Activated CD4-positive, alpha-beta T cell treated with anti-CD3 and anti-CD28 coated beads, Interleukin-2, amount 10 ng/mL, durations not matched to agents 24 days and 14 days (primary cell): ENCODE results near the gene PARG. TPM values are rescaled to one million over a fixed set of nuclear protein-coding genes. Genes with fewer than 3 reads are reported as not detected.
"Not testable (repeated sequence)": the region's sequence is repeated elsewhere in the genome, so short reads cannot be mapped to it uniquely, and the experiment has no call there.

Source experiments
- DNase-seq: peaks from one replicate; pipeline ENCODE4 v3.0.0; 2022
- H3K27ac Mint-ChIP-seq: one replicate; pipeline ENCODE4 v1.8.0; 2022; ENCODE audit warnings: mild to moderate bottlenecking, mixed read lengths
- H3K27me3 Mint-ChIP-seq: one replicate; pipeline ENCODE4 v1.8.0; 2022; ENCODE audit warnings: mixed read lengths
- H3K36me3 Mint-ChIP-seq: one replicate; pipeline ENCODE4 v1.8.0; 2022; ENCODE audit warnings: low read depth, mild to moderate bottlenecking, mixed read lengths
- H3K4me1 Mint-ChIP-seq: one replicate; pipeline ENCODE4 v1.8.0; 2021; ENCODE audit warnings: mixed read lengths
- H3K4me3 Mint-ChIP-seq: one replicate; pipeline ENCODE4 v1.8.0; 2022; ENCODE audit warnings: mild to moderate bottlenecking, moderate library complexity, mixed read lengths
- H3K9me3 Mint-ChIP-seq: one replicate; pipeline ENCODE4 v1.8.0; 2021; ENCODE audit warnings: mixed read lengths
- intact Hi-C: fragments of 100-400 bp; cut with micrococcal nuclease; formaldehyde crosslinking; loops from one replicate; pipeline ENCODE4 v1.15.1; 2023
- total RNA-seq: library from RNA; stranded (reverse); gene quantifications from 2 replicates; pipeline ENCODE4 v1.2.3, GENCODE V29; 2022

The PARG gene
- total RNA-seq, 1 donor from 2014 or later: 39.2 TPM

DNA sequence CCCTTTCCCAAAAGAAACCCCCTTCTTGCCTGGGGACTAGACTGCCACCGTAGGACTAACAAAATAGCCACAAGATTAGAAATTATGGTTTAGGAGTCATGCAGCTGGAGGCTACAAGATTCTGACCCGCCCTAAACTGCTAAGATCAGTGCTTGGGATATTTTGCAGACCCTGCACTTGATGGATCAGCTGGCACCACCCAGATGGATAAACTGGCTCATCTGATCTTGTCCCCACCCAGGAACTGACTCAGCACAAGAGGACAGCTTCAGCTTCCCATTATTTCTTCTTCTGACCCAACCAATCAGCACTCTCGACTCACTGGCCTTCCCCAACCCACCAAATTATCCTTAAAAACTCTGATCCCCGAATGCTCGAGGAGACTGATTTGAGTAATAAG lies 10.6 kb downstream of the PARG start:
- H3K27ac Mint-ChIP-seq, H3K27me3 Mint-ChIP-seq, intact Hi-C loops, H3K4me3 Mint-ChIP-seq, H3K4me1 Mint-ChIP-seq, DNase-seq, H3K9me3 Mint-ChIP-seq: not testable (repeated sequence)
- peaks cover 15% of the 10 kb centered on the region for H3K36me3 Mint-ChIP-seq

DNA sequence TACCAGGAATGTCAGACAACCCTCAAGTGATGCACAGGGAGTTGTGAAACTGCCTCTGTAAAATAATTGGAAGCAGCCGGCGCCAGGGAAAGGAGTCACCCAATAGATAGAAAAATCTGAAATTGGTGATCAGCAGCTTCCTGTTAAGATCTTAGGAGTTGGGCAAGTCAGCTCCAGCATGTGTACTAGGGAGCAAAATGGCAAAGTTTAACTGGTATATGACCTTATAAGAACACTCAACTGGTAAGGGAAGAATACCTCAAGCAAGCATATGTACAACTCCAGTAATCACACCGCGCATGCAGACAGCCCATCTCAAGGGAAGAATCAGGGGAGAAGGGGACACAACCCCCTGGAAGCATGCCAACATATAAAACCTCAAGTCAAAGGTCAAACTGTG lies 18.3 kb downstream of the PARG start:
- not testable (repeated sequence) for H3K36me3 Mint-ChIP-seq, H3K27me3 Mint-ChIP-seq

DNA sequence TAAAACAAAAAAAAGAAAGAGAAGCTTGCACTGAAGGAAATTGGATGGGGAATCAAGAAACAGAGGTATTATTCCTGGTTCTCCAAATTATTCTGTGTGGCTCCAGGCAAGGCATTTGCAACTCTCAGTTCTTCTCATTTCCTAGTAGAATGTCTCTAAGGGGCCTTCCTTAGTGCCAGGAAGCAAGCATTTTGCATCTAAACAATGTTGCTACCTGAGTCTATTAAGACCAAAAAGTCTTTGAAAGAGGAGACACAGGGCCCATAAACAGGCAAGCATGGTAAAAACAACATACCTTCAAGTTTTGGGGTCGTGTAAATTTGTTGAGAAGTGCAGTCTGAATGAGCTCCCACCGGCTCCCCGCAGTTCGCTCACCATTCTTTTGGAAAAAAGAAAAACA lies 19.8 kb downstream of the PARG start:
- not testable (repeated sequence) for DNase-seq

More for the DNA sequence above, 18.3 kb downstream of the PARG start:
- DNase-seq, H3K27ac Mint-ChIP-seq, intact Hi-C loops, H3K9me3 Mint-ChIP-seq, H3K4me3 Mint-ChIP-seq, H3K4me1 Mint-ChIP-seq: not testable (repeated sequence)

DNA sequence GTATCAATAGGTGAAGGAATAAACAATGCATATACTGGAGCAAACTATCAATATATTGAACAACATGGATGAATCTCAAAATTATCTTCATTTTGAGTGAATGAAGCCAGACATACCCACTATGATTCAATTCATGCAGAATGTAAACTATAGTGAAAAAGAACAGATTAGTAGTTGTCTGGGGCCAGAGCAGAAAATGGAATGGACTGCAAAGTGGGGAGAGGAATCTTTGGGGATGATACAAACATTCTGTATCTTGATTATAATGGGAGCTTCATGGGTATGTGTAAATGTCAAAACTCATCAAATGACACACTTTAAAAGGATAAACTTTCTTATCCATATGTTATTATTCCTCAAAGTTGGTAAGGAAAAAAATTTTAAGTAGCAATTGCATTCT lies 23.9 kb downstream of the PARG start:
- DNase-seq, H3K36me3 Mint-ChIP-seq, H3K27me3 Mint-ChIP-seq, H3K4me3 Mint-ChIP-seq, H3K4me1 Mint-ChIP-seq, H3K9me3 Mint-ChIP-seq, H3K27ac Mint-ChIP-seq, intact Hi-C loops: not testable (repeated sequence)

More for the DNA sequence above, 19.8 kb downstream of the PARG start:
- intact Hi-C loops, H3K9me3 Mint-ChIP-seq, H3K36me3 Mint-ChIP-seq, H3K4me1 Mint-ChIP-seq, H3K27ac Mint-ChIP-seq, H3K27me3 Mint-ChIP-seq, H3K4me3 Mint-ChIP-seq: not testable (repeated sequence)

DNA sequence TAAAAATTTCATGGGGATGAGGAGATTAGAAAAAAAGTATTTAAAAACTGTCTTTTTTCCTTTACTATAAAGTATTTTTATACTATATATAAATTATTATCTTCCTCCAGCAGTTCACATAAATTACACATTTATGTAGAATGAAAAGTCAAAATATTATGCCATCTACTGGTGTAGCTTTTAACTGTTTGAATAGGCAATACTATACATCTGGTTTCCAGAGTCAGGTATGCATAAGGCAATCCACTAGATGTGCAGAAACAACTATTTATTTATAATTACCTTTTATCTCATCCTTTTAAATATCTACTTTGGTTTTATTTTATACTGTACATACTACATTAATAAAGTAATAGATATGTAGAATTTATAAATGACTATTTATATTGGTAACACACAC lies 25.4 kb downstream of the PARG start:
- H3K9me3 Mint-ChIP-seq, H3K27me3 Mint-ChIP-seq, DNase-seq, H3K4me3 Mint-ChIP-seq, H3K36me3 Mint-ChIP-seq, H3K27ac Mint-ChIP-seq, H3K4me1 Mint-ChIP-seq, intact Hi-C loops: not testable (repeated sequence)

DNA sequence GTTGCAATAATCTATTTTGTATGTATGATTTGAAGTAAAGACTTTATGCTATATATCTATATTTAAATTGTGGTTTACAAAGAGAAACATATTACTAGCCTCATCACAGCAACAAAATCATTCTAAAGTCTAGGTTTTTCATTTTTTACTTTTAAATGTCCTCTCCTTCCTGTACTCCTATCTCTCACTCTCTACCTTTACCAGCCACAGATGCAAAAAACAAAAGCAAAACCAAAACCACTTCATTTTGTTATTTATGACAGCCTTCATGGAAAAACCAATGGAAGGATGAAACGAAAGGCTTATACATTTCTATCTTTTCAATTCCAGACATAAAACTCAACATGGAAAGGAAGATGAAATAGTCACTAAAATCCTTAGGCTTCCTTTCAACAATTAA lies 31.5 kb downstream of the PARG start:
- H3K27ac Mint-ChIP-seq, H3K27me3 Mint-ChIP-seq, DNase-seq, H3K4me3 Mint-ChIP-seq, H3K36me3 Mint-ChIP-seq, H3K4me1 Mint-ChIP-seq, intact Hi-C loops, H3K9me3 Mint-ChIP-seq: not testable (repeated sequence)

DNA sequence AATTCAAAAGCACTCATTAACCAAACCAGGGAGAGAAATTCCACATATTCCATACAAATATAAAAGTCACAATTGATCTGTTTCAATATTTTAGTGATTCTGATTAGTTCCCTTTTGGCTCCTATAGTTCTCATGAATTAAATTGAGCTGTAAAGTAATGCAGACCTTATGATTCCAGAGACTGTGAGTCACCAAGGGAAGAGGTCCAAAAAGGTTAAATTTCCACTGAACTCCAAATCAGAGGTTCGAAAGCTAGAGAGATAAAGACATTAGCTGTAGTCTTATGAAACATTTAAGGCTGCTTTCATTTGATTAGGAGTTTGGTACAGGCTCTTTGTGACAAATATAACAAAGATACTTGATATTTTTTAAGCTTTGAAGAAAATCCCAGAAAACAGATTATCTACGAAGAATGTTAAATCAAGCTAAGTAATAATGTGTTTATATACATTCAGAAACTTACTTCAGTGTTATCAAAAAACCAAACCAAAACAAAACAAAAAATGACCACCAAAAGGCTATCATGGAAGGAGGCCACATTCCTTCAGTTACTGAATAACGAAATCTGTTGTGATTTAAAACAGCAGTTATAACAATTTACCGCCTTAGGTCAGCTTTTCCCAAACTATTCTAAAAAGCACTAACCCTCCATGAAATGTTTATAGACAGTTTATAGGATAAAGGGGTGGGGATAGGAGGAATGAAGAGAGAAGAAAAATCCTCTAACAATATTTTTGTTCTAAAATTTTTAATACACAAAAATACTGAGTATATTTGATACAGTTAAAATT lies 33.3 kb downstream of the PARG start:
- H3K27ac Mint-ChIP-seq, H3K4me3 Mint-ChIP-seq, H3K27me3 Mint-ChIP-seq, H3K9me3 Mint-ChIP-seq, intact Hi-C loops, DNase-seq, H3K4me1 Mint-ChIP-seq: not testable (repeated sequence)
- peaks cover 12% of the 10 kb centered on the region for H3K36me3 Mint-ChIP-seq

DNA sequence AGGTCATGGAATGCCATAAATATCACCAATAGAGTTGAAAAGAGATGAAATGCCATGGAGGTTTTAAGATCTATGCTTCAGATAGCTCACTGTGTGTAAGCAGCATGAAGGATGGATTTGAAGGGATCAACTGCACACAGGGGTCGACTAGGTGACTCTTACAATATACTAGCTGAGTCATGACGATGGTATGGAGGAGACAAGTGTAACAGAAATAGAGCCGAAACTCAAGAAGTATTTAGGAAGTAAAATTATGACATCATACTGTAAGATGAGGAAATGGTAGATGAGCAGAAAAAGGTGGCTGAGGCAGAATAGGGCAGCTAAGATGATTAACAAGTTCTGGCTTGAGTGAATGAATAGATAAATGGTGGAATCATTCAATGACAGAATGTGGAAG lies 38.0 kb downstream of the PARG start:
- H3K4me3 Mint-ChIP-seq, H3K9me3 Mint-ChIP-seq, H3K27ac Mint-ChIP-seq, intact Hi-C loops, H3K36me3 Mint-ChIP-seq, H3K4me1 Mint-ChIP-seq, DNase-seq, H3K27me3 Mint-ChIP-seq: not testable (repeated sequence)

DNA sequence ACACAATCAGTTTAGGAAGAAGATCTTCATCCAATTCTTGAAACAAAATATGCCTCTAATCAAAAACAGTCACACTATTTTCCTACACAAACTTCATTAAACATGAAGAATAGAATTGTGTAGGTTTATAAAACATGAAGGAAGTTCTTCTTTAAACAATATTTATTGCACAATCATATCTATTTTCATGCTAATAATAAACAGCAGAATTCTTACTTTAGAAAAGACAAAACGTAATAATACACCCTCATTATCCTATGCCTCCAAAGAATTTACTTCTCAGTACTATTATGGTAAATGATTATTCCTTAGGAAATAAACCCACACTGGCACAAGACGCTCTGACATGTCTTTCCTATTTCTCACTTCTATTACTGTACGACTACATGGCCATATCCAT lies 41.4 kb downstream of the PARG start:
- intact Hi-C loops, H3K9me3 Mint-ChIP-seq, H3K4me1 Mint-ChIP-seq, DNase-seq, H3K27me3 Mint-ChIP-seq, H3K27ac Mint-ChIP-seq, H3K4me3 Mint-ChIP-seq: not testable (repeated sequence)
- H3K36me3 Mint-ChIP-seq: peaks cover 12% of the 10 kb centered on the region

DNA sequence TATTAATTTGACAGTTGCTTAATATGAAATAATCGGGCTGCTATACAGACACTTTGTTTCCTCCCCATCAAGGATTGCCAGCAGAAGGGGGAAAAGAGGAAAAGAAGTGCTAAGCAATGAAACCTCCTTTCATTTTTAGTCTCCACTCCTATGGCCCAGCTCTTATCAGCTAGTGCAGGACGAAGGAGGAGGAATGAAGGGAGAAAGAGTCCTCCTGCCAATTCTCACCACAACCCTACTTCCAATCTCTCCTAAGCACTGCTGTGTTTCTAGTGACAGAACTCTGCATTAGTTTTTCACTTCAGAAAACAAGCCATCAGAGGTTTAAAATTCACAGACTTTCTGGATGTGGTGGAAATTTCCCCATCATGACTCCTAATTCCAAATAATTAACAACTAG lies 41.8 kb downstream of the PARG start:
- H3K27me3 Mint-ChIP-seq, H3K4me1 Mint-ChIP-seq, H3K27ac Mint-ChIP-seq, H3K9me3 Mint-ChIP-seq, DNase-seq, H3K4me3 Mint-ChIP-seq, intact Hi-C loops: not testable (repeated sequence)
- H3K36me3 Mint-ChIP-seq: peaks cover 12% of the 10 kb centered on the region

DNA sequence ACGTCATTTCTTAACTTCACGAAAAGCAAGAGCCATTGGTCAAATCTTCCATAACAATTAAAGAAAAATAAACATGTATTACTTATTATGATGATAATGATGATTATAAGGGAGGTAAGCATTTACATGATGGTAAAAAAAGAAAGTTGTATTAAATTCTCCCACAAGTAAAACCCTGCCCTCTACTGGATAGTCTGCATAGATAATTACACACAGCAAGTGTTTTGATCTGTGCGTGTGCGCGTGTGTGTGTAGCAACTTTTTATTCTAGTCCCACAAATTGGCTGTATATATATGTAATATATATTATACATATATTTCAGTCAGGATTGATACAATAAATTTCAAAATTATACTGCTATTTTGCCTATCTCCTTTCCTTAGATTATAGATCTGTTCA lies 51.8 kb downstream of the PARG start:
- H3K4me3 Mint-ChIP-seq, H3K36me3 Mint-ChIP-seq, intact Hi-C loops, H3K27me3 Mint-ChIP-seq, H3K27ac Mint-ChIP-seq, DNase-seq, H3K4me1 Mint-ChIP-seq, H3K9me3 Mint-ChIP-seq: not testable (repeated sequence)

DNA sequence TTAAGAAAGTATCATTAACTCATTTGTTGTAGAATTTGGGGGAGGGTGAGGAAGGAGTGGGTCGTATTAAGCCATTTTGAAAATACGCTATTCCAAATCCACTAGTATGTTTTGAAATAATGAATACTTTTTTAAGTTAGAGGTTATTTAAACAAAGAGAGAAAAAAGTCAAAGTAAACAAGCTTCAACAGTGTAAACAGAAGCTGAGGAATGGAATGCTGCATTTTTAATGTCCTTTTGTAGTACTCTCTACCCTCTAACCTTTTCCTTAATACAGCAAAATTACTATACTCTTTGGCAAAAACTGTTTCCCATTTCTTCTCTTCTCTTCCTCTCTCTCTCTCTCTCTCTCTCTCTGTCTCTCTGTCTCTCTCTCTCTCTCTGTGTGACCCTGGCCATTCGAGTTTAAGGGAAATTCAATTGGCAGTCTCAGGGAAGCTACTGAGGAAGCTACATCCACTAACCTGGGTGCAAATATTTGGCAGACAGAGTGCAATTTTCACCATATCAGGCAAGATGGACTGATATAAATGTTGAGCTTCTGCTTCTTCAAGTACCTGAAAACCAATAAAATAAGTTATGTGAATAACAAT lies 57.0 kb downstream of the PARG start:
- H3K36me3 Mint-ChIP-seq, H3K4me1 Mint-ChIP-seq, H3K27ac Mint-ChIP-seq, intact Hi-C loops, H3K27me3 Mint-ChIP-seq, DNase-seq, H3K4me3 Mint-ChIP-seq, H3K9me3 Mint-ChIP-seq: not testable (repeated sequence)

DNA sequence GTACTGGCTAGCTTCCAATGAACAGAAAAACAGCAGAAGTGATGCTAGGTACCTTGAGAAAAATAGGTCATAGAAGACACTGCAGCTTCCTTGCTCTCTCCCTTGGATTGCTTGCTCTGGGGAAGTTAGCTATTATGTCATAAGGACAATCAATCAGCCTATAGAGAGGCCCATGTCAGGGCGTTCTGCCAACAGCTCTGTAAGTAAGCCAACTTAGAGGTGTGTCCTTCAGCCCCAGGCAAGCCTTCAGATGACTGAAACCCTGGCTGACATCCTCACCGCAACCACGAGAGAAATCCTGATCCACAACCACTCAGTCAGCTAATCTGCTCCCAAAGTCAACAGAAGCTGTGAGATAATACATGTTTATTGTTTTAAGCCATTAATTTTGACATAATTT lies 58.0 kb downstream of the PARG start:
- H3K27me3 Mint-ChIP-seq, DNase-seq, H3K27ac Mint-ChIP-seq, H3K4me3 Mint-ChIP-seq, H3K4me1 Mint-ChIP-seq, intact Hi-C loops, H3K9me3 Mint-ChIP-seq, H3K36me3 Mint-ChIP-seq: not testable (repeated sequence)

DNA sequence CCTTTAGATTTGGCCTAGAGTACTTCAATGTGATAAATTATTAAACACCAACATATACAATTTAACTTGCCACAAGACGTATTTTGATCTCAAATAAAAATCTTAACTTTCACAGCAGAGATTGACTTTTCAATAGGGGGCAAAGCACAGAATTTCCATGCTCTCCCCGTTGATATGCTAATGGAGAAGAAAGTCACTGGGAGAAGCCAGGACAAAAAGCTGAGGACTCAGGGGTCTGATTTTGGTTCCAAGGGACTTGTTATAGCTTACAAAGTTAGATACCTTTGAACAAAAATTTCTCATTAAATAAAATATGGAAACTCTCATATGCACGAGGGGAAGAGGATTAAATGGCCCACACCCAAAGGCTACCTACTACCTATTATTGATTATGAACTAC lies 59.5 kb downstream of the PARG start:
- H3K27ac Mint-ChIP-seq, intact Hi-C loops, H3K27me3 Mint-ChIP-seq: not testable (repeated sequence)

DNA sequence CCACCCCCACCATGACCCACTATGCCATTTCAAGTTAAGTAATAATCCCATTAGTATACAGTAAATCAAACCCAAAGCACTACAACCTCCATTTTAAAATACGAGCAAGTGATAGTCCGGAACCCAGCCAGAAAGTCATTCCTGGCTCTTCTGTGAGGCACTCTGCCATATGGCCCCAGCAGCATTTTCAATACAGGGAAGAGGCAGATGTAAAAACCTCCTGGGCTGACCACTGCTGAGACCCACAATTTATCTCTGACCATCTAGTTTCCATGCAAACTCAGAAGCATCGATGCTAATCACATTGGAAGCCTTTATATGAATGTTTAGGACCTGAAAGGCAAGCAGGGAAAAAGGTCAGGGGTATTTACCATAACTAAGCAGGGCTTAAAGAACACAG lies 69.1 kb downstream of the PARG start:
- H3K4me3 Mint-ChIP-seq, H3K27ac Mint-ChIP-seq, H3K9me3 Mint-ChIP-seq, H3K36me3 Mint-ChIP-seq, H3K4me1 Mint-ChIP-seq, intact Hi-C loops, DNase-seq, H3K27me3 Mint-ChIP-seq: not testable (repeated sequence)

More for the DNA sequence above, 59.5 kb downstream of the PARG start:
- H3K9me3 Mint-ChIP-seq, H3K4me1 Mint-ChIP-seq, H3K4me3 Mint-ChIP-seq, H3K36me3 Mint-ChIP-seq, DNase-seq: not testable (repeated sequence)
